IPS-NIHi7 (cell line): ENCODE data around the gene SLC12A2.

Source experiments
- DNase-seq: peaks from one replicate; pipeline ENCODE4 v3.0.0; 2012; ENCODE audit warnings: mixed read lengths; ENCODE audit errors: extremely low spot score

The SLC12A2 gene

DNA sequence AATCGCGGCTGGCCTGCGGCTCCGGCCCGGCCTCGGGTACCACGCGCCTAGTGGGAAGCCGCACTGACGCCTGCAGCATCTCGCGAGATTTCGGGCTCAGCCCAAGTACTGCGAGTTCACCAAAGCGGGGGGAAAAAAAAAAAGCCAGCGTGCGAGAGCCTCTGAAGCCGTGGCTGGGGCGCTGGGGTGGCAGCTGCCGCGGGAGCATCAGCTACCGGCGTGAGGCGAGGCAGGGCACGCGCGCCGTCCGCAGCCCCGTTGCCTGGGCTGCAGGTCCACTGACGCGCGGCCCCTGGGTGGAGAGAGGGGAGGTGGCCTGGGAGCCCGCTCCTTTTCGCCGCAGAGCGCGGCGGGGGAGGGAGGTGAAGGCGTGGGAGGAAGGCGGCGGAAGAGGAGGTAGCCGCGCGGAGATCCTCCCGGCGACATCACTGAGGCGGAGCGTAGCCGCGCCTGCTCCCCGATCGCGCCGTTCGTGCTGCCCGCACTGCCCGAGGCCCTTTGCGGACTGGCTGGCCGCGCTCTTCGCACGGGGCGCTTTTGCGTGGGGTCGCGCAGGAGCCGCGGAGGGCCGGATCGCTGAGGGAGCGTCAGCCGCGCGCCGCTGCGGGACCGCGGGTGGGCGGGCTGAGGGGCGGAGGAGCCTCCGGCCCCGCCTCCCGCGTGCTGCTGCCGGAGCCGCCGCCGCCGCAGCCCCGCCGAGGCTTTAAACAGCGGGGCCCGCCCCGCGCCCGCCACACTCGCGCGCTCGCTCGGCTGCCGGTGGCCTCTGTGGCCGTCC, at the start of gene SLC12A2:
TSS of gene SLC12A2 (plus strand) at position 734 of the 778 bp plus-strand sequence. CDS start 189 bp downstream, outside the sequence.
- peak; percentile 84 for DNase-seq

DNA sequence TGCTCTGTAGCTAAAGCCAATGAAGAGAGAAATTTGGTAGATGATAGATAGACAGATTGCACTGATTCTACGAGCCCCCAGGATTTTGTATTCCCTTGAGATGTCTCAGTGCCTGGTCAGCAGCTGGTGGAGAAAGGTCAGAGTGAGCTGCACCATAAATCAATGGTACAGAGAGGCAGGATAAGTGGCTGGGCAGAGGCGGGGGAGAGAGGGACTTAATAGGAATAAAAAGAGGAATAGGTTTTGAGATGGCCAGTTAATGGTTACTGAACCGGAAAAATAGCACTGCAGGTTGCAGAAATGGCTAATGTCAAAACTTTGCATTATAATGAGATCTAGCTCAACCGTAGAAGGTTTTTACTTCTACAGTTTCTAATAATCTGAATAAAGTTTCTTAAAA, 47.9 kb upstream of the SLC12A2 start:
- DNase-seq, result no peak

DNA sequence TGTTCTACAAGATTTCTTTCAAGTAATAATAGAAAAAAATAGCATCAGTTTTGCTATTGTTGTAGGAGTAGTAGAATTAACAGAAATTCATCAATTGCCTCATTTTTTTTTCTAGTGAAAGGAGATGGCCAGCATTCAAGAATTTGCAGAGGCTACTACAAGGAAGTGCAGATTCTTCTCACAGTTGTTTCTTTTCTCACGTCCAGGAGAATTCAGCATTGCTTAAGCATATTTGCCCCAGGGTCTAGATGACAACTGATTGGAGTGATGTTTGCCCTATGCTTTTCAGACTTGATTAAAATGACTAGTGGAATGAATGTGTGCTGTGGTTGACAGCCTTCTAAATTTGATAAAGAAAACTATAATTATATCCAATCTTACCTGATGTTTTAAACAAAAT, 46.6 kb upstream of the SLC12A2 start:
- DNase-seq, result no peak

DNA sequence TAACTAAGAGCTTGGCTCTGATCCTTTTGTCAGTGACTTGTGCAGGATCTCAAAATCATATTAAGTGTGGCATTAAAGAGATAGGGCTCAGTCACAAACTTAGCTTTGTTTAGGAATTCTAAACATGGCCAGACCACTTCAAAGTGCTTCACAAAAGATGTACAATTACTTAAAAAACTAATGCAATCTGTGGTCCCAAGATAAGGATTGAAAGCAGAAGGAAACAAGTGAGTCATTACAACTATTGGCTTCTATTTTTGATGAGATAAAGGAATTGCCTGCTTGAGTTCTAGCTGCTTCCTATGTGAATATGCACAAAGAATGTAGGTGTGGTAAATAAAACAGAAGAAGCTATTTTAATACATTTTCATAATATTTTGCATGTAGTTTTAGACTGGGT, 44.9 kb upstream of the SLC12A2 start:
- no peak for DNase-seq

DNA sequence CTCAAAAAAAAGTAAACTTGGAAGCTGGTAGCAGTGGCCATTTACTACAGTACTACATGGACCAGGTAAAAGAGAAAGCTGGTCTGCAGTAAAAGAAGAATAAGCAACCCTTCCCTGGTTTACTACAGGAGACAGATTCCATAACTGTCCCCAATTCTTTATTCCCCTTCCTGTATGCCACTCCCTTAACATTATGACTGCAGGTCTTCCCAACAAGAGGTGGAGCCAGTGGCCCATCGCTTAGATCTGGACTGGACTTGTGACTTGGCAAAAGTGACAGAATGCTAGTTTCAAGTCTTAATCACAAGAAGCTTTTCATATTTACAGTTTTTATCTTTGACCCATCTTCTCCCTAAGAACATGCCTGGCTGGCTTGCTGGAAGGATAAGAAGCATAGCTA, 42.6 kb upstream of the SLC12A2 start:
- no peak for DNase-seq

DNA sequence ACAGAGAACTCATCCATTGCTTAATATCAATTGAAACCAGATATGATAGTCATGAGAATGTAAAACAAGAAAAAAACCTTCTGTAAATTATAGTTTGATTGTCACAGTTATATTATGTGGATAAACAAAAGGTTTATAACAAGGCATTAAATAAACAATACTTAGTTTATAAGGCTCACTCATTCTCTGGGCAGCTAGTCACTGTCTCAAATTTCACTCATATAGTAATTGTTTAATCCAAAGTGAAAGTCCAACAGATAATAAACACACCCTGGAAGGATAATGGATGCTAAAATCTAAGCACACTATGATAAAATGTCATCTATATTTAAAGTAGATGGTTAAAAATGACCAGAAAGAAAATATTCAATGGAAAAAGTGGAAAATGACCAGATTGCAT, 30.8 kb upstream of the SLC12A2 start:
- no peak for DNase-seq

DNA sequence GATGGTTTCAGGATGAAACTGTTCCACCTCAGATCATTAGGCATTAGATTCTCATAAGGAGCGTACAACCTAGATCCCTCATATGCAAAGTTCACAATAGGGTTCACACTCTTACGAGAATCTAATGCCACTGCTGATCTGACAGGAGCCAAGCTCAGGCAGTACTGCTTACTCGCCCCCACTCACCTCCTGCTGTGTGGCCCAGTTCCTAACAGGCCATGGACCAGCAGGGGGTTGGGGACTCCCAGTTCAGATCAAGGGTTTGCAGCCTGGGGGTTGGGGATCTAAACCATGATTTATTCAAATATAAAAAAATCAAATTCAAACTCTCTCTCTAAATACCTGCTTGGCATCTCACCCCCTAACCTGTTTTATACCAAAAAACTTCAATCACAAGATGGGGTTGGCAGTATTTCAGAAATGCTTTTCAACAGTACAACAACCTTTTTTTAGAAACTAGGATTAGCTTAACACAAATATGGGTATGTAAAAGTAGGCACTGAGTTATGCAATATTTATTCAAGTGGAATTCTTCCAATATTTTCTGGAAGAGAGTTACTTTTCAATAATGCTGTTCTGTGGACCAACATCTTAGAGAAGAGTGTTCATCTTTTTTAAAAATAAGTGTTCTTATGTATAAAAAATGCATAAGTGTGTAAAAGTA, 30.1 kb upstream of the SLC12A2 start:
- DNase-seq, result no peak

DNA sequence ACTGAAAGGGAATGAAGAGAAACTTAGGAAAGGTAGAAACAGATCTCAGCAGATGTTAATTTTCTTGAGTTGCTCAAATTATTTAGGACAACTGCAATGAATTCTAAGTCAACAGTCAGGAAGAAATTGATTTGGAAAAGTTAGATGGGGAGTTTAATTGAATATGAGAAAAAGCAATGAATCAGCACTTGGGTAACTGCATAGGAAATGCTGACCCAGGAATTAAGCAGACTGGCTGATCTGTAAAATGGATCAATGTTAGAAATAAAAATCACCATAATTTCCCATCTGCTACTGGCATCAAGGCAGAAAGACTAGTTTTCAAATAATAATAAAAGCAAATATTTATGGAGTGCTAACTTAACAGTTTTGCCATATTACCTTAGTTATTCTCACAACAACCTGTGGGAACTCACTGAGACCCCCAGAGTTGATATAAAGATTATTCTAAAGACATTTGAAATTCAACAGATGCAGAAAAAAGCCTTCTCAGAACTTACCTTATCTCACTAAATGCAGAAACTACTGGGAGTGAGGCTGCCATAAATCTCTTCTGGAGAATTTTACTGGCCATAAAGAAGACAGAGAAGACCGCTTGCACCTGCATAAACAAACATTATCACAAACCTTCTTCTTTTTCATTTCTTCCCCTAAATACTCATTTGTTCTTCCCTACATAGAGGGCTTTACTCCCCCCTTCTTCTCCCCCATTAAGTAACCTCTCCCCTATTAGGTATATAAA, 22.8 kb upstream of the SLC12A2 start:
- no peak for DNase-seq

DNA sequence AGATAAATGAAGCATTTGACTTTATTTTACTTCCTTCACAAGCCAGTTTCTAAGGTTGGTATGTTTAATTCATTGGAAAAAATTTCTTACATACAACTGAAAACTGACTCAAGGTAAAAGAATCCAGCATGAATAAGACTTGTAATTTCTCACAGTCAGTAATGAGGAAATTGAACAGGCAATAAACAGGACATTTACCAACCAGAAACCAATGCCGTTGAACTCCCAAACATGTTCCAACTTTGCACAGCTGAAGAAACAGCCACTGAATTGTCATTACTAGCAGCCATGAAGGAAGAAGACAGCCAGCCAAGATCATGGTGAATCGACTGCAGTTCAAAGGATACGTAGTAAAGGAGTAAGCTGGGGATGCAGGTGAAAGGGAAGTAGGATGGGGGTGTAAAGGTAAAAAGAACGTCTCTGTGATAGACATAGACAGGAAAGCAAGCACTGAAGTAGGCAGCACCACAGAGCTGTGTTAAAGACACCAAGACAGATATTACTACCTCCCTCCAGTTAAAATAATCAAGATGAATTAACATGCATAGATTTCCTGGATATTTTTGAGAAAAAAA, 21.3 kb upstream of the SLC12A2 start:
- no peak for DNase-seq

DNA sequence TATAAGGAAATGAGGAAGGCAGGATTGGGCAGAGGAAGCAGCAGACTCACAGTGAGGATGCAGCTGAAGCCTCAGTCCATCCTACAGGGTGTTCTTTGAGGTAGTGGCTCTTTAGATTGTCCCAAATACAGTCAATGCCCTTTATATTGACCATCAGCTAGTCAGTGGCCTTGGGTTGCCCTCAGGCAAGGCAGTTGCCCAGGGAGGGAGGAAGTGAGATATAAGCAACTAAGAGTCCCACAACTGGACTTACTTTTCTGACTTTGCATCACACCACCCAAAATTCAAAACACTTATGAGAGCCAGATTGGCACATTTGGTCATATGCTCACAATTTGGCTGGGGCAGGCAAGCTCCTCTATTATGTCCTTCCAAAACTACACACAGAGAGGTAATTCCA, 9.4 kb upstream of the SLC12A2 start:
- no peak for DNase-seq

DNA sequence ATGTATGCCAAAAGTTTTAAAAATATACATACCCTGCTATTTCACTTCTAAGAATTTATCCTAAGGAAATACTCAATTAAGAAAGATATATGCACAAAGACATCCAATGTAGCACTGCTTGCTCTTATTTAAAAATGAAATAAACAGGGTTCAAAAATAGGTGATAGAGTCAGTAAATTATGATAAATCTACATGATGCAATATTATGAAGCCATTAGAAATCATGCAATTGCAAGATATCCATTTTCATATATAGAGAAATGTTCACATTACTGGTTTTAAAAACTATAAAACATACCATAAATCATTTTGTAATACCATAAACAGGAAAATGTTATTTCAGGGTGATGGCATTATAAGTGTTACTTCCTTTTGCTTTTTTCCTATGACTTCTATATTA, 8.6 kb upstream of the SLC12A2 start:
- no peak for DNase-seq

DNA sequence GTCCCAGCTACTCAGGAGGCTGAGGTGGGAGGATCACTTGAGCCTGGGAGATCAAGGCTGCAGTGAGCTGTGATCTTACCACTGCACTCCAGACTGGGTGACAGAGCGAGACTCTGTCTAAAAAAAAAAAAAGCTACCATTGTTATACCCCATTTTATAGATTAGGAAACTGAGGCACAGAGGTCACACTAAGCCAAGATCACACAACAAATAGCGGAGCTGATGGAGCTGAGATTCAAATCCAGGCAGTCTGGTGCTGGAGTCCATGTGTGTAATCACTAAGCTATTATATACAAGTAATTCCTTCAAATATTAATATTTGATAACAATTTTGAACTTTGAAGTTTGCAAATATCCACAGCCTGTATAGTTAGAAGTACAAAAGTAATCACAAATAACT, 6.0 kb upstream of the SLC12A2 start:
- DNase-seq, result no peak

DNA sequence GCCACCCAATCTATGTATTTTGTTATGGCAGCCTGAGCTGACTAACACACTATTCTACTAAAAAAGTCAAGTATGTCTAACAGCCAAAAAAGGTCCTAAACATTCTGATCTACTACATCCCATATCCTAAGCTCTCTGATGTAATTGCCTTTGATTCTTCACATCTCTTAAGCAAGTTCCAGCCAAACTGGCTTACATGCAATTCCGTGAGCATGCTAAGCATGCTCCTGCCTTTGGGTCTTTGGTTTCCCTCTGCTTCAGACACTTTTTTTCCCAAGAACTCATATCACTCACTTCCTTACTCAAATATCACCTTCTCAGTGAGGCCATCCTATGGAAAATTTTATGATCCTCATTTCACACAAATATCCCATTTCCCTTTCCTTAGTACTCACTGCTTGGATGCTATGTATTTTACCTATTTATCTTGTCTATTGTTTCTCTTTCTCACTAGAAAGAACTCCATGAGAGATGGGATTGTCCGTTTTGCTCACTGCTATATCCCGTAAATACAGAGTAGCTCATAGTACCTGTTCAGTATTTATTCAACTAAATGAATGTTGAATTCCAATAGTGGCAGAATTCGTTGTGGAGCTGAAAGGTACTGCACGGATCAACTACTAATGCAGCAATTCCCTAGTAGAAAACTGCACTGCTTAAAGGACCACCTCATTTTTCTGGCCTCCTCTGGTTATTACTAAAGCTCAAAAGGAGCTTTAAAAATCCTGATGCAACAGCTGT, 2.3 kb upstream of the SLC12A2 start:
- DNase-seq, result no peak

DNA sequence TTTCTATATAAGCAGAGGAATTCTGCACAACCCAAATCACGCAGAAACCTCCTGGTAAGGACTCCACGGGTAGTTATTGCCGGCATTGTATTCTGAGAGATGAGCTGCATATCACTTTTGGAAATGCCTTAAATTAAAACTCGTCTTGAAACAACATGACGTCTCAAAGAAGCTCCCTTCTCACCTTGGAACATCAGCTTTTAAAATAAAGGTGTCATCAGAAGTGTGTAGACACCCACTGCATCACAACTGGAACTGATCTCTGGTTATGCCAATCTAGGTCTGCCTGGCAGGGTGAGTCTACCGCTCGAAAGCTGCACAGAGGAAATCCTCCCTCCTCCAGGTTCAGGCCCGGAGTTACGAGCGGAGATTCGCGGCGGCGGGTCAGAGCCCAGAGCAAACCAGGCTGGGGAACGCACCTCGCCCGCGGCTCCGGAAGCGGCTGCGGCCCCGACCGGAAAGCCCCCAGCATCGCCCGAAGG, 974 bp upstream of the SLC12A2 start:
- no peak for DNase-seq

DNA sequence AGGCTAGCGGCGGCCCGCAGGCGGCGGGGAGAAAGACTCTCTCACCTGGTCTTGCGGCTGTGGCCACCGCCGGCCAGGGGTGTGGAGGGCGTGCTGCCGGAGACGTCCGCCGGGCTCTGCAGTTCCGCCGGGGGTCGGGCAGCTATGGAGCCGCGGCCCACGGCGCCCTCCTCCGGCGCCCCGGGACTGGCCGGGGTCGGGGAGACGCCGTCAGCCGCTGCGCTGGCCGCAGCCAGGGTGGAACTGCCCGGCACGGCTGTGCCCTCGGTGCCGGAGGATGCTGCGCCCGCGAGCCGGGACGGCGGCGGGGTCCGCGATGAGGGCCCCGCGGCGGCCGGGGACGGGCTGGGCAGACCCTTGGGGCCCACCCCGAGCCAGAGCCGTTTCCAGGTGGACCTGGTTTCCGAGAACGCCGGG, 253 bp downstream of the SLC12A2 start:
- peak; percentile 60 for DNase-seq

DNA sequence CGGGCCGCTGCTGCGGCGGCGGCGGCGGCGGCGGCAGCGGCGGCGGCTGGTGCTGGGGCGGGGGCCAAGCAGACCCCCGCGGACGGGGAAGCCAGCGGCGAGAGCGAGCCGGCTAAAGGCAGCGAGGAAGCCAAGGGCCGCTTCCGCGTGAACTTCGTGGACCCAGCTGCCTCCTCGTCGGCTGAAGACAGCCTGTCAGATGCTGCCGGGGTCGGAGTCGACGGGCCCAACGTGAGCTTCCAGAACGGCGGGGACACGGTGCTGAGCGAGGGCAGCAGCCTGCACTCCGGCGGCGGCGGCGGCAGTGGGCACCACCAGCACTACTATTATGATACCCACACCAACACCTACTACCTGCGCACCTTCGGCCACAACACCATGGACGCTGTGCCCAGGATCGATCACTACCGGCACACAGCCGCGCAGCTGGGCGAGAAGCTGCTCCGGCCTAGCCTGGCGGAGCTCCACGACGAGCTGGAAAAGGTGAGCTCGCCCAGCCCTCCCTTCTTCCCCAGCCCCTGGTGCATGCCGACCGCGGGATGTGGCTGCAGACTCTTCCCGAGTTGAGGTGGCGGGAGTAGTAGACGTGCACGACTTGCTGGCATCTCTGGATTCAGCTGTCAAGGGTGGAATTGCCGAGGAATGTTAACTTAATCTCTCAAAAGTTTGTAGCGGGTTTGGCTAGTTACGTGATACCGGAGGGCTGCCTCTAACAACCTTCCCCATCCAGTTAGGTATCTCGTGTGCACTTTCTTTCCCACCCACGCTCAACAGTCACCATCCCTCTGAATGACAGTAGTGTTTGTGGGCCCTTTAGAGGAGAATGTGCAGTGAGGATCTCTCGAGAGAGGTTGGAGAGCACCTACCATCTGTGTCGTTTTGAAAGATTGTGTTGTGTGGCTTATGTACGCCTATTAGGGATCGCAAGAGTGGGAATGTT, 932 bp downstream of the SLC12A2 start:
- DNase-seq, result peak; percentile 32

DNA sequence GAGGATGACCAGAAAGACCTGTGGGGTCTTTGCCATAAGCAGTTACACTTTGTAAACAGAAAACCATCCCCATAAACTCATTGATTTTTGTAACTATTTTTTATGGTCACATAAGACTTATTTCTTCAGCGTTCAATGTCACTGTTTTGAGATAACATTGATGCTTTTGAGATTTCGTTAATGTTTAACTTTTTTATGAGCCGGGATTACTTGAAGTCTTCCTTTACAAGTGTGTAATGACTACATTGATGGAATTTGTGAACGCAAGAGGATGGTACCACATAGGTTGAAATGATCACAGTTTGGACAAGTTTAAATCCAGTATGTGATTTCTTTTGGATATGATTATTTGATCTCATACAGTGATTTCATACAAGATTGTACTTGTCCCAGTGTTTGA, 1.8 kb downstream of the SLC12A2 start:
- no peak for DNase-seq

DNA sequence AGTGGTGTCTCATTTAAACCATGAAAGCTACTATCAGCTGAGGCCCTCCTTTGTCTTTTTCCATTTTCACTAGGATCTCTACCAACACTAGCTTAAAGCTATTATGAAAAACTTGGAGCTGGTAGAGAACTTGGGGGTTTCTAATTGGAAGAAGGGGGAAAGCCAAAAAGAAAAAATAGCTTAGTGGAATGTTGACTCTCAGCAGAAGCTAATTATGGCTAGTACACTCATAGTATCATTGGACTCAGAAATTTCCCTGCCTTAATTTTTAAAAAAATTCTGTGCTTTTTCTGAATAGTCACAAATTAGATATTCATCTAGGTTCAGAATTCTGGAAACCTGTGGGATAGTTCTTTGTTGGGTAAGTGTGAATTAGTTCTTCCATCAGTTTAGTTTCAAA, 8.0 kb downstream of the SLC12A2 start:
- DNase-seq, result no peak

DNA sequence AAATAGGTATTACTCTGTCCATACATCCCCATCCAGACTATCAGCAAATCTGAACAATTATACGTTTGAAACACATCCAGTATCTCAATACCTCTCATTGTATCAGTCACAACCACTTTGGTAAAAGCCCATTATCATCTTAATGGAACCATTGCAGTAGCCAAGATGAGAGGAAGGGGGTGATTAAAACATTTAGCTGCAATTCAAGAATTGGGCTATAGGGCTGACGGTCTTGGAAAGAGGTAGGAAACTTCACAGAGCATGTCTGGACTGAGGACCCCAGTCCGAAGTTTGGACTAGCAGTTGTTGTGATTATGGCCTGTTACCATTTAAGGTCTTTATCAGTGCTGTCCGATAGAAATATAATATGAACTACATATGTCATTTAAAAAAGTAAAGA, 8.6 kb downstream of the SLC12A2 start:
- no peak for DNase-seq

DNA sequence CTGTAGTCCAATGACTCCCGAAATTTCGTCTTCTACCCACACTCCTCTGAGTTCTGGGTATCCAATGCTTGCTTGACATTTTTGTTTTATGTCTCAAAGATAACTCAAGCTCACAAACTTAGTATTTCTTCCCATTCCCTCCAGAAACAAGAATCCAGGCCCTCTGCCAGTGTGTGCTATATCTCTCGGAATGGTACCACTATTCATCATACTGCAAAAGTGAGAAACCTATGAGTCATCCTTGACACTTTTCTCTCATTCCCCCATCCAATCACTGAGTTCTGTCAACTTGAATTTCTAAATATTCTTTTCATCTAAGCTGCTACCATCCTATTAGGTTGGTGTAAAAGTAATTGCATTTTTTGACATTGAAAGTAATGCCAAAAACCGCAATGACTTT, 9.8 kb downstream of the SLC12A2 start:
- DNase-seq, result no peak
